Large intestine (tissue), 3 donors: ENCODE data around the gene ZBTB1. TPM values are rescaled to one million over a fixed set of nuclear protein-coding genes. Genes with fewer than 3 reads are reported as not detected.
A peak's percentile ranks its signal among the peaks of the same experiment; 100 is the strongest.
"Not testable (repeated sequence)": the region's sequence is repeated elsewhere in the genome, so short reads cannot be mapped to it uniquely, and the experiment has no call there.

Source experiments
- DNase-seq, 2 donors: peaks; one replicate each; pipeline versions ENCODE4 v3.0.0 to v3.0.0-alpha.2; 2013
- H3K27ac ChIP-seq: one replicate; pipeline ENCODE4 v1.5.1; 2013; ENCODE audit warnings: low read length
- H3K27me3 ChIP-seq: 2 replicates; pipeline ENCODE4 v1.6.1; 2013; ENCODE audit warnings: low read length; ENCODE audit not compliant: control insufficient read depth, insufficient read depth
- H3K36me3 ChIP-seq: 2 replicates; pipeline ENCODE4 v1.6.1; 2013; ENCODE audit warnings: low read length; ENCODE audit not compliant: control insufficient read depth, insufficient read depth
- H3K4me1 ChIP-seq: one replicate; pipeline ENCODE4 v1.6.1; 2013; ENCODE audit warnings: low read length; ENCODE audit not compliant: control insufficient read depth, insufficient read depth
- H3K4me3 ChIP-seq: one replicate; pipeline ENCODE4 v1.5.1; 2013; ENCODE audit warnings: low read length
- H3K9me3 ChIP-seq: one replicate; pipeline ENCODE4 v1.6.1; 2013; ENCODE audit warnings: mild to moderate bottlenecking, low read depth, low read length, moderate library complexity; ENCODE audit not compliant: control insufficient read depth
- WGBS: methylation state at CpG from one replicate; pipeline ENCODE4 v1.1.5; 2013; ENCODE audit warnings: low lambda C conversion rate; ENCODE audit not compliant: insufficient coverage; 5-methylcytosine and 5-hydroxymethylcytosine counted together
- polyA plus RNA-seq: library from polyadenylated mRNA; unstranded; fragments of 120-200 nt; gene quantifications from one replicate; pipeline ENCODE4 v1.2.1, GENCODE V29; 2013

ZBTB1 gene
- polyA plus RNA-seq, 1 donor, result 43.4 TPM

GRCh38 chr14:64544607-64545312 is 40.2 kb downstream of the ZBTB1 start:
- WGBS, result 77% methylated on average over 3 of the region's 5 CpGs

GRCh38 chr14:64549016-64549415 is 44.4 kb downstream of the ZBTB1 start:
- H3K4me3 ChIP-seq, result no peak overlapping the region
- 100% methylated on average over 1 of the region's 1 CpG for WGBS
- H3K27me3 ChIP-seq, result peaks cover 10% of the 10 kb centered on the region
- H3K4me1 ChIP-seq, result peaks cover 8% of the 10 kb centered on the region
- H3K27ac ChIP-seq, result no peak overlapping the region
- no peaks in the 10 kb centered on the region for H3K9me3 ChIP-seq
- no peaks in the 10 kb centered on the region for H3K36me3 ChIP-seq
- no peak for DNase-seq

More at GRCh38 chr14:64544607-64545312, 40.2 kb downstream of the ZBTB1 start:
- peaks cover 18% of the 10 kb centered on the region for H3K4me1 ChIP-seq
- no peaks in the 10 kb centered on the region for H3K36me3 ChIP-seq
- no peak overlapping the region for H3K4me3 ChIP-seq
- peaks cover 13% of the 10 kb centered on the region for H3K9me3 ChIP-seq
- no peak for DNase-seq
- H3K27ac ChIP-seq, result no peak overlapping the region
- peaks cover 28% of the 10 kb centered on the region for H3K27me3 ChIP-seq

GRCh38 chr14:64549791-64550620 is 45.4 kb downstream of the ZBTB1 start, which contains the start of gene PPP1R36:
PPP1R36 (plus strand) TSS chr14:64549961; CDS start chr14:64549998, 37 bp downstream.
- Histone ChIP-seq H3K27me3 (peaks cover 10% of the 10 kb centered on the region), H3K27ac (peak within 1 kb of the TSS; percentile 48), H3K9me3 (no peaks in the 10 kb centered on the region), H3K4me3 (peak within 1 kb of the TSS; percentile 43), H3K4me1 (peaks cover 12% of the 10 kb centered on the region), H3K36me3 (no peaks in the 10 kb centered on the region)
- DNase-seq, result peak; percentile 55 to 84
- WGBS, result 25% methylated on average over 4 of the region's 54 CpGs

GRCh38 chr14:64550621-64551333 is 46.2 kb downstream of the ZBTB1 start:
- no peak for DNase-seq
- H3K4me3 ChIP-seq, result peak overlapping the region; percentile 43
- H3K36me3 ChIP-seq, result no peaks in the 10 kb centered on the region
- no peaks in the 10 kb centered on the region for H3K9me3 ChIP-seq
- peak overlapping the region; percentile 48 for H3K27ac ChIP-seq
- peaks cover 12% of the 10 kb centered on the region for H3K4me1 ChIP-seq
- WGBS, result 27% methylated on average over 3 of the region's 7 CpGs
- H3K27me3 ChIP-seq, result peaks cover 10% of the 10 kb centered on the region

- H3K27ac ChIP-seq, result no peak overlapping the region
- no peak overlapping the region for H3K4me3 ChIP-seq
- DNase-seq, result peak; percentile 60 to 80
- no peaks in the 10 kb centered on the region for H3K36me3 ChIP-seq
- peaks cover 7% of the 10 kb centered on the region for H3K27me3 ChIP-seq
- WGBS, result no CpG with 5 or more reads among the region's 4 CpGs
- no peaks in the 10 kb centered on the region for H3K9me3 ChIP-seq
- H3K4me1 ChIP-seq, result peaks cover 10% of the 10 kb centered on the region
Measured at GRCh38 chr14:64554556-64554955, 50.0 kb downstream of the ZBTB1 start.

- H3K4me3 ChIP-seq, result no peak overlapping the region
- no peaks in the 10 kb centered on the region for H3K27me3 ChIP-seq
- no peak for DNase-seq
- H3K27ac ChIP-seq, result no peak overlapping the region
- no peaks in the 10 kb centered on the region for H3K9me3 ChIP-seq
- no peaks in the 10 kb centered on the region for H3K36me3 ChIP-seq
- peaks cover 4% of the 10 kb centered on the region for H3K4me1 ChIP-seq
- WGBS, result no CpG with 5 or more reads among the region's 5 CpGs
Measured at GRCh38 chr14:64556526-64556925, 52.0 kb downstream of the ZBTB1 start.

- WGBS, result no CpG with 5 or more reads among the region's 2 CpGs
- H3K36me3 ChIP-seq, H3K4me1 ChIP-seq, H3K9me3 ChIP-seq, H3K27me3 ChIP-seq, H3K27ac ChIP-seq, DNase-seq, H3K4me3 ChIP-seq: not testable (repeated sequence)
Measured at GRCh38 chr14:64558216-64558615, 53.6 kb downstream of the ZBTB1 start.

- Histone ChIP-seq H3K4me3 (no peak overlapping the region), H3K9me3 (no peaks in the 10 kb centered on the region), H3K36me3 (no peaks in the 10 kb centered on the region), H3K27ac (no peak overlapping the region), H3K4me1 (no peaks in the 10 kb centered on the region), H3K27me3 (no peaks in the 10 kb centered on the region)
- no peak for DNase-seq
- 100% methylated on average over 1 of the region's 2 CpGs for WGBS
Measured at GRCh38 chr14:64561631-64562030, 57.1 kb downstream of the ZBTB1 start.

- Histone ChIP-seq H3K9me3 (no peaks in the 10 kb centered on the region), H3K27me3 (no peaks in the 10 kb centered on the region), H3K27ac (no peak overlapping the region), H3K36me3 (no peaks in the 10 kb centered on the region), H3K4me3 (no peak overlapping the region), H3K4me1 (no peaks in the 10 kb centered on the region)
- DNase-seq, result peak; percentile 58 to 77
Measured at GRCh38 chr14:64562436-64562835, 57.9 kb downstream of the ZBTB1 start.

- H3K27me3 ChIP-seq, result no peaks in the 10 kb centered on the region
- no peaks in the 10 kb centered on the region for H3K9me3 ChIP-seq
- H3K27ac ChIP-seq, result no peak overlapping the region
- H3K4me1 ChIP-seq, result no peaks in the 10 kb centered on the region
- H3K36me3 ChIP-seq, result no peaks in the 10 kb centered on the region
- no CpG with 5 or more reads among the region's 6 CpGs for WGBS
- DNase-seq, result no peak
- H3K4me3 ChIP-seq, result no peak overlapping the region
Measured at GRCh38 chr14:64563696-64564095, 59.1 kb downstream of the ZBTB1 start.
